ENCODE results near the gene EPB41L4A.
"Not testable (repeated sequence)": the region's sequence is repeated elsewhere in the genome, so short reads cannot be mapped to it uniquely, and the experiment has no call there.

The EPB41L4A gene

DNA sequence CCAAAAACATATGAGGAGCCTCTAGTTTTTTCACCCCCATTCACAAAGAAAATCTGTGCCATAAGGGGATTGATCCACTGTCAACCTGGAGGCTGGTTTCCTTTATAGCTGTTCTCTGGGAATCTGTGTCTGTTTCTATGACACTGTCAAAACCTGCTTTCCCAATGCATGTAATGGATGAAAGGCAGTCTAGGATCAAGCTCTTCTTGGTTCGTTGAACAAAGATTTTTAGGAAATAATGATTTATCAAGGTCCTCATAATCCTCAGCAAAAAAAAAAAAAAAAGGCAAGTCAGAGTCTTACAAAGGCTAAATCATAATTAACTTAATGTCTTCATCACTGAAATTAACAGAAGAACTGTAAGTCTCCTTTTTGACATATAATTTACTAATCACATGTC is 16.0 kb downstream of the EPB41L4A start:
- DNase-seq (ENCODE audit: low read depth in 2 of 2), result no peak

DNA sequence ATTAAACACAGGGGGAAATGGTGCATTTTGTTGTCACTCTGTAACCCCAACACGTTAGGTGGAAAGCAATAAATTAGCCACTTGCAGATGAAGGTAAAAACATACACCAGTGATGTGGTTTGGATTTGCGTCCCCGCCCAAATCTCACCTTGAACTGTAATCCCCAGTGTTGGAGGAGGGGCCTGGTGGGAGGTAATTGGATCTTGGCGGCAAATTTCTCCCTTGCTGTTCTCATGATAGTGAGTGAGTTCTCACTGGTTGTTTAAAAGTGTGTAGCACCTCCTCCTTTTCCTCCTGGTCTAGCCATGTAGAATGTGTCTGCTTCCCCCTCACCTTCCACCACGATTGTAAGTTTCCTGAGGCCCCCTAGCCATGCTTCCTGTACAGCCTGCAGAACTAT is 17.2 kb downstream of the EPB41L4A start:
- DNase-seq (ENCODE audit: low read depth in 2 of 2), result no peak

DNA sequence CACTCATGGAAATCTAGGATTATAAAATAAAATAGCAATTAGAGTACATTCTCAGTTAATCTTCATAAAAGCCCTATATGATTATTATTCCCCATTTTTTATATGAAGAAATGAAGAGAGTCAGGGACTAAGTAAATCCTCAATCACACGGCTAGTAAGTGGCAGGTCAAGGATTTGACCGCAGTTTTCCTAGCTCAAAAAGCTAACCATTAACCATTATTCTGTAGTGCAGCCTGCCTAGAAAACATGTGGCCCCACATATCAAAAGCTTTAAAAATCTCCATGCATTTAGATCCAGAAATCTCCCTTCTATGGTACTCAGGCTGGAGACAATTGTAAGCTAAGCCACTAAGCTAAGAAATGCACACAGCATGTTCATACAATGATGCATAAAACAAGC is 21.4 kb downstream of the EPB41L4A start:
- no peak for DNase-seq (ENCODE audit: low read depth in 2 of 2)

DNA sequence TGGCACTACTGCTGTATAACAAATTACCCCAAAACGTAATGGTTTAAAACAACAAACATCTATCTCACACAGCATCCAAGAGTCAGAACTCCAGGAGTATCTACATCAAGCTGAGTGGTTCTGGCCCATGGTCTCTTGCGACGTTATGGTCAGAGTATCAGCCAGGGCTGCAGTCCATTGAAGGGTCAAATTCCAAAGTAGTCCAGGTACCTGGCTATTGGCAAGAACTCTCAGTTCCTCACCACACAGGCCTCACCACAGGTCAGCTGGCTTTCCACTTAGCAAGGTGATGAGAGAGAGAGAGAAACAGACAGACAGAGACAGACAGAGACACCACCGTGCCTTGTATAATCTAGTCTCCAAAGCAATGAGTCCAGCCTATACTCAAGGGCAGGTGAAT is 22.6 kb downstream of the EPB41L4A start:
- no peak for DNase-seq (ENCODE audit: low read depth in 2 of 2)

DNA sequence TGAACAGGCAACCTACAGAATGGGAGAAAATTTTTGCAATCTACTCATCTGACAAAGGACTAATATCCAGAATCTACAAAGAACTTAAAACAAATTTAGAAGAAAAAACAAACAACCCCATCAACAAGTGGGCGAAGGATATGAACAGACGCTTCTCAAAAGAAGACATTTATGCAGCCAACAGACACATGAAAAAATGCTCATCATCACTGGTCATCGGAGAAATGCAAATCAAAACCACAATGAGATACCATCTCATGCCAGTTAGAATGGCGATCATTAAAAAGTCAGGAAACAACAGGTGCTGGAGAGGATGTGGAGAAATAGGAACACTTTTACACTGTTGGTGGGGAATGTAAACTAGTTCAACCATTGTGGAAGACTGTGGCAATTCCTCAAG is 23.8 kb downstream of the EPB41L4A start:
- DNase-seq (ENCODE audit: low read depth in 2 of 2), result not testable (repeated sequence)

DNA sequence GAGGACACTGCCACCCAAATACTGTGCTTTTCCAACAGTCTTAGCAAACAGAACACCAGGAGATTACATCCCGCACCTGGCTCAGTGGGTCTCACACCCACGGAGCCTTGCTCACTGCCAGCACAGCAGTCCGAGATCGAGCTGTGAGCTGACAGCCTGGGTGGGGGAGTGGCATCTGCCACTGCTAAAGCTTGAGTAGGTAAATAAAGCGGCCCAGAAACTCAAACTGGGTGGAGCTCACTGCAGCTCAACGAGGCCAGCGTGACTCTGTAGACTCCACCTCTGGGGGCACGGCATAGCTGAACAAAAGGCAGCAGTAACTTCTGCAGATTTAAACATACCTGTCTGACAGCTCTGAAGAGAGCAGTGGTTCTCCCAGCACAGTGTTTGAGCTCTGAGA is 28.8 kb downstream of the EPB41L4A start:
- DNase-seq (ENCODE audit: low read depth in 2 of 2), result no peak

DNA sequence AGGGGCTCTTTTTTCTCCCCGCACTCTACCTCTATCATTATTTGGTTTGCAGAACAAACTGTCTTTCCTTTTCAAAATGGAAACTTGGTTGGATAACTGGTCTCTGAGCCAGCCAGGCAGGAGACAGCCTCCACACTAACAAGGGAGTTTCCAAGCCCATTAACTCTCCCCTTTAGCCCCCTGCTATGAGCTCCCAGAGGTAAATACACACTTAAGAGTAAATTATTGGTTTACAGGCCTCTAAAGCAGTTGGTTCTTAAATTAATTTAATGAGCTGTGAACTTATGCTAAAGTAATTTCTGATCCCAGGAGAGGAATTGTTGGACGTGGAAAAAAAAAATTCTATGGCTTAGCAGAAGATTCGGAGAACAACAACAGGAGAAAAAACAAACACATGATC is 30.3 kb downstream of the EPB41L4A start:
- DNase-seq (ENCODE audit: low read depth in 2 of 2), result no peak

DNA sequence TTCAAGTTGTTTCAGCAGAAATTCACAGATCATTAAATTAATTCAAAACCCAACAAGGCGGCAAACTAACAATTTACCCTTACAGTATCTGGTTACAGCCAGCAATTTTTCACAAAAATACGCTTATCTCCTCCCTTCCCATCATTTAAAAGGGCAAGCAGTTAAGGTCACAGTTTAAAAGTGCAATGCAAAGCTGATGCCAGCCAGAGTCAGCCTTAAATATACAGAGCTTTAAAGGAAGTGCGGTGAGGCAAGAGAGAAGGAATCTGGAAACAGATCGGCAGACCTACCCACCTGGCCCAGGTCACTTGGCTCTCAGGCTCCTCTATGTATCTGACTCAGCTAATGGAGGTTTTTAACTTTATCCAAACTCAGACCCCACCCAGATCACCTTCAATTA is 31.0 kb downstream of the EPB41L4A start:
- DNase-seq (ENCODE audit: low read depth in 2 of 2), result no peak

DNA sequence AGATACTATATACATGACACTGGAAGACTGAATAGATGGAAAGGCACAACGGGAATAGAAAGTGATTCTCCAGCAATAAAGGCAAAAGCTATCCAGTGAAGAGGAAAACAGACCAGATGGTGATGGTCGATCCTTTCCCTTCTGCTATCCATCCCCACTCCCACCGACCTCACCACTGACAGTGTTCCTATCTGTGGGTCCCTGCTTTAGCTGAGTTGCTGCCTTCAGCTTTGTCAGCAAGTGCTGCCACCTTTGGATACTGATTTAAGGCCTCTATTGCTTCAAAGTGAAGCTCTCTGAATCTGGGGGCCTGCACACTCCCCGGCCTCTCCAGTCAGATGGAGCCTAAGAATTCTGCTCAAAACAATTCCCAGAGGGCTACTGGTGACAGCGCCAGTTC is 32.3 kb downstream of the EPB41L4A start:
- DNase-seq (ENCODE audit: low read depth in 2 of 2), result no peak

DNA sequence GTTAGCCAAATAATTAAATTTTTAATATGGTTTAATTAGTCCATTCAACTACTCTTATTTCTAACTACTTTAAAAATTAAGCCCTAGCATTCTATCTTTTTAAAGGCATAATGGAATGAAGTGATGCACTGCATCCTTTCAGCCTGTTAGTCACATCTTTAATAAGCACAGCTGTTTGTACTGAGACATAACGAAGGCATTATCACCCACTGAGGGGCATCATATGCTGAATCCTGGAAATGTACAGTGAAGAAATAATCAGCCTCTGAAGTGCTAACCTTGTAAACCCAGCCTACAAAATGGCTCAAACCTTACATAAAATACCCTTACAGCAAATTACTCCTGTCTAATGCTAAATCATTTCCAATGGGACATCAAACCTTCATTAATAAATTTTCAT is 33.1 kb downstream of the EPB41L4A start:
- DNase-seq (ENCODE audit: low read depth in 2 of 2), result no peak

DNA sequence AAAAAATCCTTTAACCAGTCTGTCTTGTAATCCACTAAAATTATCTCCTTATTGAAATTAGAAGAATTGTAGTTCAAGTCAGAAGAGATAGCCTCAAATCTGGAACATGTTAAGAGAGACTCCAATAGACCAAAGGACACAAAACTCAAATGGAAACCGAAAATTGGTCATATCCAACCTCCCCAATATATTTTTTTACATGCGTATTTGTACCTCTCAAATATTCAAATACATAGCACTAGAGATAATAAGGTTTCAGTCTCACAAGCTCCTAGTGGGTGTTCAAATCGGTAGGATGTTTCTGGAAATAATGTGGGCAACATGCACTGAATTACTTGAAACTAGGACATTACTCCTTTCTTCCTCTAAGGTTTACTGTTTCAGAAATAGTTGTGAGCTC is 33.5 kb downstream of the EPB41L4A start:
- DNase-seq (ENCODE audit: low read depth in 2 of 2), result no peak

DNA sequence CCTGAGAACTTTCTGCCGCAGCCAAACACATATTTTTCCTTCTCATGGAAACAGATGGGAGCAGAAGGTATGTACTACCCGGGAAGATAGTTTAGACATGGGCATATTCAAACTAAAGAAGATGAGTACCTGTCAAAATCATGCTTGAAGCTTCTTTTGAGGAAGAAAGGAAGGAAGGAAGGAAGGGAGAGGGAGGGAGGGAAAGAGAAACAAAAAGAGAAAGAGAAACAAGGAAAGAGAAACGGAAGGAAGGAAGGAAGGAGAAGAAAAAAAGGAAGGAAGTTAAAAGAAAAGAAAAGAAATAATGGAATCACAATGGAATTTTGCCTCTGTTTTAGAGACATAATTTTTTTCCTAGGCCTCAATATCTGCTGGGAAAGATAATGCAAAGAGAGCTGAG is 34.6 kb downstream of the EPB41L4A start:
- no peak for DNase-seq (ENCODE audit: low read depth in 2 of 2)

DNA sequence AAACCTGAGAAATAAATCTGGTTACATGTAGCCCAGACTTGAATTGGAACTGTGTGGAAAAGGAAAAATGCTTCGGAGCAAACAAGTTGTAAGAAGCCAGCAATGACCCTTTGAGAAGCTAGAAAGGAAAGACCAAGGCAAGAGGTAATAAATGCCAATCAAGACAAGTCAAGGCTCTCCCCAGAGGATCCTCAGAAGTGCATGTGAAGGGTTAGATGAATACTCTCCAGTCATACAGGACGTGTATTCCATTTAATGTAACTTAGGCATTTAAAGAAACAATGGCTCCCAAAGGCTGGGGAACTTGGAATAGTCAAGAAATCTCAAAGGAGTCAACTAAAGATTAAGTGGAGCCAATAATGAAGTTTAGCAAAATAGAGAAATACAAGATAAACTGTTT is 36.2 kb downstream of the EPB41L4A start:
- no peak for DNase-seq (ENCODE audit: low read depth in 2 of 2)

DNA sequence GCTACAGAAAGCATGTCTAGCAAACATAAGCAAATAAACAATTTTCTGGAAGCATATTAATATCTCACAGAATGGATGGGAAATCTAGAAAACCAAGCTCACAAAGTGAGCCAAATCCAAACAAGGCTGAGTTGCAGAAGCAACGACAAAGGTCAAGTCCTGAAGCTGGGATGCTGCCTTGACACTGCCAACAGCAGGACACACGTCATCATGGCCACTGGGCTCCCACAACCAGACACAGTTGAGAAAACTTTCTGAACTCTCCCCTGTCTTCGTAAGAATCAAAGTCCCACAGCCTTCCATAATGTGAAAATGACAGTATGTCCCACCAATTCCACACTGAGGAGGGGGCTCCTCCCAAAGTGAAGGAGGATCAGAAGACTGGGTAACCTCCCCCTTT is 37.6 kb downstream of the EPB41L4A start:
- DNase-seq (ENCODE audit: low read depth in 2 of 2), result no peak

DNA sequence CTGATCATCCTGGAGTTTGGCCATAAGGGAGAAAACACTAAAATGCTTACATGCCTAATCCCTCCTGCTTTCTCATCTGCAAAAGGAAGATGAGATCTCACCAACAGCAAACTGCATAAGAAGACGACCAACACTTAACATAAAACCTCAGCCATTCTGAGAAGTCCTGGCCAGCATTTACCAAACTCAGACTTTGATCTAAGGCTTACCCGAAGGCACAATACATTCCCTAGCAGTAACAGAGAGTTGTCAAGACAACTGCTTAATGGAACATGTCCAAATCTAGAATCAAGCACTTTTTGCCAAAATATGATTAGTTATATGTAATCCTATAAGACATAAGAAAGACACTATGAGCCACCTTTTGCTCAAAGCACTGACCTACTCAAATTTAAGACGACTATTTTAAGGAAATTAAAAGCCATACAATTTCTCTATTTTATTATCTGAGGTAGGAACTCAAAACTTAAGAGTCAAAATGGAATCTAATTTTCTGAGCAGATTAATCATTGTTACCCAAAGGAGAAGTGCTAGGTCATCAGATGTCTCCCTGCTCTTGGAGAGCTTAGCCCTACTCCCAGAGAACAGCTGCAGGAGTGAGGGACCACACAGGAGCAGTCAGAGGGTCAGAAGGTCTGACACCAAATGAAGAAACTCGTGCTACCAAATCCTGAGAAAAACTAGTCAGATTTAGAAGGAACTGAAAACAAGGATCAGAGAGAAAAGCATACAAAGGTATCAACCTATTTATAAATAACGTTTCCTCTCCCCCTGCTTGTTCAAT is 39.3 kb downstream of the EPB41L4A start:
- no peak for DNase-seq (ENCODE audit: low read depth in 2 of 2)

DNA sequence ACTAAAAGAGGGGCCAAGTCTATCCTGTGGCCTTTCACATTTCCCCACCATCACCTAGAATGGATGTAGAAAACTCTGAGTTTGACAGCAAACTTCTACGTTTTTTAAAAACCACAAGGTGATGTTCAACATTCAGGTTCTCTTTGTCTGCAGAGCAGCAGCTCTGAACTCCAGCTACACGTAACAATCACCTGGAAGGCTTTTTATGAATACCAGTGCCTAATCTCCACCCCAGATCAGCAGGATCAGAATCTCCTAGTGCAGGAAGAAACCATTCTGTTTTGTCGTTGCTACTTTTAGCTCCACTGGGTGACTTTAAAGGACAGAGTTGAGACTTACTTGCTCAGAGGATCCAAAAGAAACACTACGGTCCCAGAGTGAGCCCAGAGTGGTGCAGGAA is 44.3 kb downstream of the EPB41L4A start:
- no peak for DNase-seq (ENCODE audit: low read depth in 2 of 2)

DNA sequence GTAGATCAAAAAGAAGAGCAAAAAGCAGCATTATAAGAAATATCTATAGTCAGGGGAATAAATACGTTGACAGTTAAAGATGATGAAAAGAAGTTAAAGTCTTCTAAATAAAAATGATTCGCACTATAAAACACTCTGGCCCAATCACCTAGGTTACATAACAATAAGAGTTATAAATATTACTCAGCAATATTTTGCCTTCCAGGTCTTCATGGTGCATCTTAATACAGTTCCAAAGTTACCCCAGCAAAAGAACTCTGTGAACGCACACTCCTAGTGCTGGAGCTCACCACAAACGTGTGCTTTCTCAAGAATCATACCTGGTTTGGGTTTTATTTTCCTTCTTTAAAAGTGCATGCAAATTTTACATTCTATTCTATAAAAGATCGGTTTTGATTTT is 44.7 kb downstream of the EPB41L4A start:
- DNase-seq (ENCODE audit: low read depth in 2 of 2), result no peak

DNA sequence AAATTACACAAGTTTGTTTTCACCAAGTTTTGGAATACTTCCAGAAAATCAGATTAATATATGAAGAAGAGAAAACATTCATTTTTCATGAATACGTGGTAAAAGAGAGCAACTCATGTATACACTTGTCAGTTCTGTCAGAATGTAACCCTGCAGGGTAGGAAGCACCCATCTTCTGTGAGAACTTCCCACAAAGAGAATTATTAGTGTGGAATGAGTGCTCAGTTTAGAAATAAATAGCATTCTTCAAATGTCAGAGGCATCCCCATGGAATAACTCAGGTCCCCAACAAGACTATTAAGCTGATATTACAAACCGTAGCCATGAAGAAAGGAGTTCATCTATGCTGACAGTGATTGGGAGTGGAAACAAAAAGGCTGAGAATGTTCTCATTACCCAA is 45.2 kb downstream of the EPB41L4A start:
- no peak for DNase-seq (ENCODE audit: low read depth in 2 of 2)

DNA sequence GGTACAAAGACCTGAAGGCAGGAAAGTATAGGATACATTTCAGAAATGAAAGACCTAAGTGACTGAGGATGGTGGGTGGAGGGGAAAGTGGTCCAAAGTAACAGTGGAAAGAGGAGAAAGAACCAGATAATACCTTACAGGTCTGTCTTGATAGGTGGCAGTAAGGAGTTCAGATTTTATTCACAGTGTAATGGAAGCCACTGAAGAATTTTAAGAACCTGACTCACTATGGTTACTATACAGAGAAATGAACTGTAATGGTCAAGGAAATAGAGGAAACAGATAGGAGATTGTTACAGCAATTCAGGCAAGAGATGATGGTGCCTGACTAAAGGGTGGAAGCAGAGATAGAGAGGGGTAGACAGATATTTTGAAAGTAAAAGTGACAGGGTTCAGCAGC is 46.5 kb downstream of the EPB41L4A start:
- DNase-seq (ENCODE audit: low read depth in 2 of 2), result no peak

DNA sequence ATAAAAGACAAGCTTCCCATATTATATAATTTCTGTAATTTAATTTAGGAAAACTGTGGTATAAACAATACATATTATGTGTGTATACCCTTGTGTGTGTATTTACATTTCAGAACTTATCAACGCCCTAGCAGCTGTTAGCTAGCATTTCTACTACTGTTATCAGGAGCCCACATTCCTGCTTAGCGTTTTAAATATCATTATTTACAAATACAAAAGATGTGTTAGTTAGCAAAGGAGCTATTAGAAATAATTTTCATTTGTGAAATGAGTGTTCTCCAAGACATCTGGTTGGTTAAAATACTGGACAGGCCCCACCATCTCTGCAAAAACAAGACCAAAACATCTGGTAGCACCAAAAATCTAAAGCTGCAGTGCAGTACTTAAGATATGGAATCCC is 48.0 kb downstream of the EPB41L4A start:
- DNase-seq (ENCODE audit: low read depth in 2 of 2), result no peak

DNA sequence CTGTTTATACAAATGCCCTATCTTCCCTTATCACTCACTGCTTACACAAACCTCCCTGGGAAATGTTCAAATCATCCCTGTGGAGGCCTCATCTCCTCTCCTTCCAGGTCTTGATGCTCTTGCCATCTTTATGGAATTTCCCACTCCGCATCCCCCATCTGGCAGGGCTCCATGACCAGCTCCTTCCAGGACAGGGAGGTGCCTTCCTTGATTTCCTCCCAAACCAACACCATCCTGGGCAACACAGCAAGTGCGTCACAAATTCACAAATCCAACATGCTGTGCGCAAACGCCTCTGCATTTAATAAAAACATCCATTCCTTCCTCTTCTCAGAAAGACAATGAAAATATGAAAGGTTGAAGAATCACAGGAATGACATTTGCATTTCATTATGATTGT is 51.7 kb downstream of the EPB41L4A start:
- no peak for DNase-seq (ENCODE audit: low read depth in 2 of 2)

DNA sequence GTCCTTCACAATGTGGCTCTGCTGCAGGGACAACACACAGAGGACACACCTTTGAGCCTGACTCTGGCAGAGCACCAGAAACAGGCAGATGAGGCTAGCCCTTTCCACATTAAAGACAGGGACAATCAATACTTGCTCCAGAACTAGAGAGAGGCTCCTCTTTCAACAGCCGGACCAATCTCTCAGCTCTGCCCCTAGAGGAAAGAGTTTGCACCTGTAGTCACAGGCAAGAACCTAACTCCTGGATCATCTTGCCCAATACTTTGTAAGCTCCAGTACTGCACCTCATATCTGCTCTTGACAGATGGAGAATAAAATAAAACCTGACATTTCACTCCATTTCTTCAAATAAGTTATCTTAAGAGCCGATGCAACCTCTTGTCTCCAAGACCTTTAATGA is 52.1 kb downstream of the EPB41L4A start:
- DNase-seq (ENCODE audit: low read depth in 2 of 2), result no peak

DNA sequence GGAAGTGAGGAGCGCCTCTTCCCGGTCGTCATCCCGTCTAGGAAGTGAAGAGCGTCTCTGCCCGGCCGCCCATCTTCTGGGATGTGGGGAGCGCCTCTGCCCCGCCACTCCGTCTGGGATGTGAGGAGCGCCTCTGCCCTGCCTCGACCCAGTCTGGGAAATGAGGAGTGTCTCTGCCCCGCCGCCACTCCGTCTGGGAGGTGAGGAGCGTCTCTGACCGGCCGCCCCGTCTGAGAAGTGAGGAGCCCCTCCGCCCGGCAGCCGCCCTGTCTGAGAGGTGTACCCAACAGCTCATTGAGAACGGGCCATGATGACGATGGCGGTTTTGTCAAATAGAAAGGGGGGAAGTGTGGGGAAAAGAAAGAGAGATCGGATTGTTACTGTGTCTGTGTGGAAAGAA is 58.3 kb downstream of the EPB41L4A start:
- DNase-seq (ENCODE audit: low read depth in 2 of 2), result not testable (repeated sequence)
